A673 (cell line): ENCODE measurements around the gene IFFO2. TPM values are rescaled to one million over a fixed set of nuclear protein-coding genes. Genes with fewer than 3 reads are reported as not detected.

Experiments used
- BruUV-seq: library from RNA; stranded (reverse); fragments of 400-500 nt; replicated peaks from 2 replicates; lab custom pipeline; 2021; lab: Mats Ljungman, UMichigan
- CTCF ChIA-PET: fragments of 300-600 bp; sonication (Branson Sonifier 250); formaldehyde crosslinking; loops from one replicate; lab custom pipeline; 2022; ENCODE audit warnings: antibody characterized with exemption; lab: Charles Lee
- POLR2A ChIA-PET: fragments of 300-600 bp; sonication (Branson Sonifier 250); formaldehyde crosslinking; loops from one replicate; lab custom pipeline; 2022; ENCODE audit warnings: antibody characterized with exemption; ENCODE audit not compliant: low non-redundant PET; lab: Charles Lee
- DNase-seq: peaks from one replicate; pipeline ENCODE4 v3.0.0-alpha.2; 2015; ENCODE audit warnings: low spot score
- H3K27ac ChIP-seq: fragments of 200-600 bp; sonication (generic); 2 replicates; pipeline ENCODE4 v1.5.1; 2016; ENCODE audit warnings: mixed run types, low read depth, mild to moderate bottlenecking, mixed read lengths, antibody characterized with exemption, low read length; ENCODE audit not compliant: poor library complexity, severe bottlenecking
- H3K27me3 ChIP-seq: fragments of 200-600 bp; sonication (generic); replicated peaks from 2 replicates; pipeline ENCODE4 v1.6.1; 2017; ENCODE audit warnings: mixed run types, low read depth, mild to moderate bottlenecking, mixed read lengths, antibody characterized with exemption, low read length; ENCODE audit not compliant: insufficient read depth, poor library complexity
- H3K36me3 ChIP-seq: fragments of 200-600 bp; sonication (generic); 2 replicates; pipeline ENCODE4 v1.6.1; 2016; ENCODE audit warnings: mixed run types, mild to moderate bottlenecking, mixed read lengths, antibody characterized with exemption, low read length; ENCODE audit not compliant: insufficient read depth, poor library complexity, severe bottlenecking
- H3K4me1 ChIP-seq: fragments of 200-600 bp; sonication (generic); 2 replicates; pipeline ENCODE4 v1.6.1; 2017; ENCODE audit warnings: mixed run types, mild to moderate bottlenecking, mixed read lengths, antibody characterized with exemption, low read length; ENCODE audit not compliant: insufficient read depth, poor library complexity, severe bottlenecking
- H3K4me3 ChIP-seq: fragments of 200-600 bp; sonication (generic); 2 replicates; pipeline ENCODE4 v1.5.1; 2016; ENCODE audit warnings: low read depth, mixed run types, mild to moderate bottlenecking, mixed read lengths, low read length; ENCODE audit not compliant: poor library complexity, severe bottlenecking
- H3K9me3 ChIP-seq: fragments of 200-600 bp; sonication (generic); 2 replicates; pipeline ENCODE4 v1.6.1; 2016; ENCODE audit warnings: mixed run types, low read depth, mild to moderate bottlenecking, mixed read lengths, antibody characterized with exemption, low read length; ENCODE audit not compliant: poor library complexity, severe bottlenecking
- EZH2 ChIP-seq: fragments of 200-600 bp; sonication (generic); IDR thresholded peaks from 2 replicates; pipeline ENCODE4 v1.6.1; 2017; ENCODE audit warnings: borderline replicate concordance, low read depth, mild to moderate bottlenecking, mixed read lengths, antibody characterized with exemption, low read length; ENCODE audit not compliant: poor library complexity, severe bottlenecking
- intact Hi-C: fragments of 100-400 bp; cut with micrococcal nuclease; formaldehyde crosslinking; loops from one replicate; pipeline ENCODE4 v1.10.0; 2022; ENCODE audit not compliant: unreplicated experiment
- total RNA-seq: library from RNA; stranded (reverse); gene quantifications from 2 replicates; pipeline ENCODE4 v1.2.3, GENCODE V29; 2021
- TF ChIP-seq, protein P1 (sequence below): fragments of 300-800, 200-600 bp; sonication (generic); conservative IDR thresholded peaks from 2 replicates; pipeline ENCODE4 v1.5.1; 2017; ENCODE audit warnings: low read depth, mild to moderate bottlenecking, antibody characterized with exemption, low read length, moderate library complexity, mixed read lengths

IFFO2 gene
- total RNA-seq, 1 experiment from 2014 or later = 13.3 TPM

DNA sequence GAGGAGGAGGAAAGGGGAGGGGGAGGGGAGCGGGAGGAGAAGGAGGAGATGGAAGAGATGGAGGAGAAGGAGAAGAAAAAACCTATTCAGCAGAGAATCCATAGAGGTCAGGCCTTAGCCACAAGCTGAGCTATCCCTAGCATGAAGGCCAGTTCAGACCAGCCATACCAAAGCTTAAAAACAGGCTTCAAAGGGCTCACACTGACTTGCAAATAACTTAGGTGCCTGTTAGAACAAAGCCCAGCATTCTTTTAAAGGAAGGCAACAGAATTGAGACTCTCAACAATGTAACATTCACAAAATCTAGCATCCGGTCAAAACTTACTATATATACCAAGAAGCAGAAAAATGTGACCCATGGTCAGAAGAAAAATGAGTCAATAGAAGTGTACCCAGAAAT, 43.6 kb upstream of the IFFO2 start:
- intact Hi-C loops = no loop called here
- H3K27ac ChIP-seq = no peak overlapping the region
- H3K4me1 ChIP-seq = no peaks in the 10 kb centered on the region
- CTCF ChIA-PET = no interaction called here
- H3K9me3 ChIP-seq = peaks cover 19% of the 10 kb centered on the region
- DNase-seq = no peak
- H3K27me3 ChIP-seq = no peaks in the 10 kb centered on the region
- no peaks in the 10 kb centered on the region for H3K36me3 ChIP-seq
- H3K4me3 ChIP-seq = no peak overlapping the region
- POLR2A ChIA-PET = no interaction called here
- no TSS peak for BruUV-seq
- TF ChIP-seq EZH2 = no peak
- TF ChIP-seq, protein P1, sequence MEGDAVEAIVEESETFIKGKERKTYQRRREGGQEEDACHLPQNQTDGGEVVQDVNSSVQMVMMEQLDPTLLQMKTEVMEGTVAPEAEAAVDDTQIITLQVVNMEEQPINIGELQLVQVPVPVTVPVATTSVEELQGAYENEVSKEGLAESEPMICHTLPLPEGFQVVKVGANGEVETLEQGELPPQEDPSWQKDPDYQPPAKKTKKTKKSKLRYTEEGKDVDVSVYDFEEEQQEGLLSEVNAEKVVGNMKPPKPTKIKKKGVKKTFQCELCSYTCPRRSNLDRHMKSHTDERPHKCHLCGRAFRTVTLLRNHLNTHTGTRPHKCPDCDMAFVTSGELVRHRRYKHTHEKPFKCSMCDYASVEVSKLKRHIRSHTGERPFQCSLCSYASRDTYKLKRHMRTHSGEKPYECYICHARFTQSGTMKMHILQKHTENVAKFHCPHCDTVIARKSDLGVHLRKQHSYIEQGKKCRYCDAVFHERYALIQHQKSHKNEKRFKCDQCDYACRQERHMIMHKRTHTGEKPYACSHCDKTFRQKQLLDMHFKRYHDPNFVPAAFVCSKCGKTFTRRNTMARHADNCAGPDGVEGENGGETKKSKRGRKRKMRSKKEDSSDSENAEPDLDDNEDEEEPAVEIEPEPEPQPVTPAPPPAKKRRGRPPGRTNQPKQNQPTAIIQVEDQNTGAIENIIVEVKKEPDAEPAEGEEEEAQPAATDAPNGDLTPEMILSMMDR = no peak

DNA sequence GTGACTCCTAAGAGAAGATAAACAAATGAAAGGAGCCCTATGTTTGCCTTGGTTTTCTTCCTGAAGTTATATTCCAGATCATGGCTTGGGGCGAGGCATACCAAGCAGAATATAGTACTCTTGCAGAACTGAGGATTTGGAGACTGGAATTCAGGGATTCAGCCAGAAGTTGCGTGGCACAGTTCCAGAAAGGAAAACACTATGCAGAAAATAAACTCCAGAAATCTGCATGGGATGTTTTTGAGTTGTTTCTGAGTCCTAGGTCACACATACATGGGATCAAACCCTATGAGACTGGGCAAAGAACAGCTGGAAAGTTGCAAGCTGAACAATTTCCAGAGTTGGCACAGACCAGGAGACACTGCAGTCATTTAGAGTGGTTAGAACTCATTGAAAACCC, 42.9 kb upstream of the IFFO2 start:
- Histone ChIP-seq H3K36me3 (no peaks in the 10 kb centered on the region), H3K9me3 (peaks cover 19% of the 10 kb centered on the region), H3K27ac (no peak overlapping the region), H3K4me1 (no peaks in the 10 kb centered on the region), H3K4me3 (no peak overlapping the region), H3K27me3 (no peaks in the 10 kb centered on the region)
- ChIA-PET CTCF (no interaction called here), POLR2A (no interaction called here)
- BruUV-seq = no TSS peak
- TF ChIP-seq, protein P1 = no peak
- no peak for TF ChIP-seq EZH2
- DNase-seq = no peak
- intact Hi-C loops = no loop called here

DNA sequence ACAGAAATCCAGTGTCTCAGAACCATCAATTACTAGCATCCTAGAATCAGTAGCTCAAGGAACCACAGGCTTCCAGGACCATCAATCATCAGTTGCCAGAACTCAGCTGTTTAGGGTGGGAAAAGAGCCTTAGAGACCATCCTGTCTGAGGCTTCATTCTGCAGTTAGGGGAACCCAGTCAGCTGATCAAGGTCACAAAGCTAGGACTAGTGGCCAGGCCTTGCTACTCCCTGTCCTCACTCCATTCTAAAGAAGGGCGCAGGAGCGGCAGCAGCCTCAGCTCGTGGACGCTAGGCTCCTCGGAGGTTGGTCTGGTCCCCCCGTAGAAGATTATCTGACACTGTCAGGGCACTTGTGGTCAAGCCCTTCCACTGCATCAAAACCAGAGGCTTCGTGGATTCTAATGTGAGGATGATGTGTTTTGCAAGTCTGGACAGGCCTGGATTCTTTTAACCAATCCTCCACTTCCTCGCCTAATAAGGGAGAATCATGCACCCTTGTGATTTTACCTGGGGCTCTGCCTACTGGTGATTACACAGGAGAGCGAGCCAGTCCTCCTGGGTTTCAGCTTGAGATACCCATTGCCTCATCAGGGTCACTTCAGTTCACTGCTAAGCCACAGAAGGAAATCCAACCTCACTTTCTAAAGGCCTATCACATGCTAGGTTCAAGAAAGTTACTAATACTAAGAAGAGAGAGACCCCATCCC, 41.7 kb upstream of the IFFO2 start:
- intact Hi-C loops = no loop called here
- Histone ChIP-seq H3K9me3 (peaks cover 19% of the 10 kb centered on the region), H3K4me1 (no peaks in the 10 kb centered on the region), H3K27me3 (no peaks in the 10 kb centered on the region), H3K4me3 (no peak overlapping the region), H3K27ac (no peak overlapping the region), H3K36me3 (no peaks in the 10 kb centered on the region)
- no peak for DNase-seq
- ChIA-PET CTCF (no interaction called here), POLR2A (no interaction called here)
- TF ChIP-seq EZH2 = no peak
- TF ChIP-seq, protein P1 = no peak
- BruUV-seq = no TSS peak
